HEK293 (cell line): ENCODE data around the gene MRPL41.

ENCODE experiments used
- CTCF ChIA-PET: fragments of 350-600 bp; formaldehyde crosslinking; extraction: SDS; loops from one replicate; lab custom pipeline; 2021; ENCODE audit warnings: antibody characterized with exemption; lab: Yijun Ruan, JAX
- POLR2A ChIA-PET: fragments of 300-600 bp; formaldehyde crosslinking; extraction: SDS; loops from one replicate; lab custom pipeline; 2020; ENCODE audit warnings: antibody characterized with exemption, inconsistent platforms; lab: Yijun Ruan, JAX
- H3K27ac ChIP-seq: fragments of 200-500 bp; sonication (Bioruptor generic); 2 replicates; pipeline ENCODE4 v1.5.1; 2014; ENCODE audit warnings: low read depth, low read length, control low read depth, inconsistent platforms; ENCODE audit errors: extremely low read depth
- H3K36me3 ChIP-seq, 2 experiments: fragments of 200-500 bp in 1 of 2; sonication (Bioruptor generic) in 1 of 2; 1 replicate in 1 of 2; 2 replicates in 1 of 2; pipeline ENCODE4 v1.5.1; 2014 to 2017; ENCODE audit warnings: inconsistent platforms in 2 of 2, low read length in 2 of 2; ENCODE audit not compliant: control insufficient read depth in 2 of 2, insufficient read depth in 1 of 2
- H3K4me1 ChIP-seq: fragments of 200-500 bp; sonication (Bioruptor generic); 2 replicates; pipeline ENCODE4 v1.5.1; 2014; ENCODE audit warnings: mild to moderate bottlenecking, low read length, inconsistent platforms; ENCODE audit not compliant: control insufficient read depth, insufficient read depth
- H3K4me3 ChIP-seq: 2 replicates; pipeline ENCODE4 v1.5.1; 2011; ENCODE audit warnings: low read depth, mild to moderate bottlenecking, control low read depth, low read length, moderate library complexity
- H3K9me3 ChIP-seq: fragments of 200-500 bp; sonication (Bioruptor generic); 2 replicates; pipeline ENCODE4 v1.5.1; 2014; ENCODE audit warnings: low read depth, low read length, inconsistent platforms; ENCODE audit not compliant: control insufficient read depth, insufficient read depth
- INSM2 ChIP-seq: fragments of 450-650 bp; formaldehyde crosslinking; IDR thresholded peaks from 2 replicates; pipeline ENCODE4 v1.5.1; 2016; ENCODE audit warnings: missing biosample characterization, missing genetic modification characterization
- KLF16 ChIP-seq: fragments of 450-650 bp; formaldehyde crosslinking; IDR thresholded peaks from 2 replicates; pipeline ENCODE4 v1.5.1; 2017; ENCODE audit warnings: missing biosample characterization, missing genetic modification characterization
- KLF8 ChIP-seq: fragments of 450-650 bp; formaldehyde crosslinking; IDR thresholded peaks from 2 replicates; pipeline ENCODE4 v1.5.1; 2016; ENCODE audit warnings: missing biosample characterization, missing genetic modification characterization
- KLF9 ChIP-seq: fragments of 450-650 bp; formaldehyde crosslinking; IDR thresholded peaks from 2 replicates; pipeline ENCODE4 v1.5.1; 2016; ENCODE audit warnings: missing biosample characterization, missing genetic modification characterization, low read depth
- OSR2 ChIP-seq: fragments of 450-650 bp; formaldehyde crosslinking; IDR thresholded peaks from 2 replicates; pipeline ENCODE4 v1.5.1; 2016; ENCODE audit warnings: missing biosample characterization, missing genetic modification characterization
- PRDM6 ChIP-seq: fragments of 450-650 bp; formaldehyde crosslinking; IDR thresholded peaks from 2 replicates; pipeline ENCODE4 v1.5.1; 2017; ENCODE audit warnings: missing biosample characterization, missing genetic modification characterization
- REPIN1 ChIP-seq: fragments of 450-650 bp; formaldehyde crosslinking; IDR thresholded peaks from 2 replicates; pipeline ENCODE4 v1.5.1; 2017; ENCODE audit warnings: missing biosample characterization, missing genetic modification characterization, low read depth
- ZNF121 ChIP-seq: fragments of 450-650 bp; formaldehyde crosslinking; IDR thresholded peaks from 2 replicates; pipeline ENCODE4 v1.5.1; 2016; ENCODE audit warnings: missing biosample characterization, missing genetic modification characterization
- ZNF175 ChIP-seq: fragments of 450-650 bp; formaldehyde crosslinking; IDR thresholded peaks from 2 replicates; pipeline ENCODE4 v1.5.1; 2016; ENCODE audit warnings: missing biosample characterization, missing genetic modification characterization
- ZNF2 ChIP-seq: fragments of 450-650 bp; formaldehyde crosslinking; IDR thresholded peaks from 2 replicates; pipeline ENCODE4 v1.5.1; 2016; ENCODE audit warnings: missing biosample characterization, missing genetic modification characterization
- ZNF211 ChIP-seq: fragments of 450-650 bp; formaldehyde crosslinking; IDR thresholded peaks from 2 replicates; pipeline ENCODE4 v1.5.1; 2016; ENCODE audit warnings: low read depth, missing biosample characterization, missing genetic modification characterization
- ZNF311 ChIP-seq: fragments of 450-650 bp; formaldehyde crosslinking; IDR thresholded peaks from 2 replicates; pipeline ENCODE4 v1.5.1; 2017; ENCODE audit warnings: missing biosample characterization, missing genetic modification characterization, borderline replicate concordance
- ZNF610 ChIP-seq: fragments of 450-650 bp; formaldehyde crosslinking; IDR thresholded peaks from 2 replicates; pipeline ENCODE4 v1.5.1; 2016; ENCODE audit warnings: missing biosample characterization, missing genetic modification characterization, borderline replicate concordance
- ZNF626 ChIP-seq: fragments of 450-650 bp; sonication (Bioruptor Pico); formaldehyde crosslinking; IDR thresholded peaks from 2 replicates; pipeline ENCODE4 v1.5.1; 2018; ENCODE audit warnings: missing biosample characterization, missing genetic modification characterization, inconsistent platforms
- ZNF677 ChIP-seq: fragments of 450-650 bp; IDR thresholded peaks from 2 replicates; pipeline ENCODE4 v1.5.0; 2018; ENCODE audit warnings: missing biosample characterization, mild to moderate bottlenecking, missing genetic modification characterization, moderate library complexity
- ZNF707 ChIP-seq: fragments of 450-650 bp; formaldehyde crosslinking; IDR thresholded peaks from 2 replicates; pipeline ENCODE4 v1.5.1; 2016; ENCODE audit warnings: missing biosample characterization, missing genetic modification characterization
- ZNF768 ChIP-seq: fragments of 450-650 bp; formaldehyde crosslinking; IDR thresholded peaks from 2 replicates; pipeline ENCODE4 v1.5.1; 2018; ENCODE audit warnings: missing biosample characterization, mild to moderate bottlenecking, missing genetic modification characterization
- ZNF777 ChIP-seq: fragments of 450-650 bp; formaldehyde crosslinking; IDR thresholded peaks from 2 replicates; pipeline ENCODE4 v1.5.1; 2017; ENCODE audit warnings: missing biosample characterization, missing genetic modification characterization, borderline replicate concordance
- ZSCAN23 ChIP-seq: fragments of 450-650 bp; formaldehyde crosslinking; IDR thresholded peaks from 2 replicates; pipeline ENCODE4 v1.5.1; 2016; ENCODE audit warnings: missing biosample characterization, missing genetic modification characterization
- ZXDB ChIP-seq: fragments of 450-650 bp; formaldehyde crosslinking; IDR thresholded peaks from 2 replicates; pipeline ENCODE4 v1.5.1; 2016; ENCODE audit warnings: missing biosample characterization, missing genetic modification characterization
- TF ChIP-seq, protein P1 (sequence below): fragments of 450-650 bp; formaldehyde crosslinking; IDR thresholded peaks from 2 replicates; pipeline ENCODE4 v1.5.1; 2016; ENCODE audit warnings: missing biosample characterization, missing genetic modification characterization
- TF ChIP-seq, protein P2 (sequence below): fragments of 450-650 bp; formaldehyde crosslinking; IDR thresholded peaks from 2 replicates; pipeline ENCODE4 v1.5.1; 2017; ENCODE audit warnings: missing biosample characterization, missing genetic modification characterization
- TF ChIP-seq, protein P3 (sequence below): fragments of 450-650 bp; formaldehyde crosslinking; IDR thresholded peaks from 2 replicates; pipeline ENCODE4 v1.5.1; 2016; ENCODE audit warnings: missing biosample characterization, missing genetic modification characterization

Gene MRPL41

GRCh38 chr9:137505421-137506140 is 46.1 kb upstream of the MRPL41 start:
- H3K4me1 ChIP-seq, result no peaks in the 10 kb centered on the region
- no peaks in the 10 kb centered on the region for H3K36me3 ChIP-seq
- H3K4me3 ChIP-seq, result no peak overlapping the region
- H3K27ac ChIP-seq, result no peak overlapping the region
- ChIA-PET POLR2A (interaction anchor here (1.3 to 1.5 kb wide), 2 partner anchors 29 to 83 kb away, joined by 4 read pairs; partner anchors contain the start of genes EXD3 and NOXA1), CTCF (interaction anchor here (0.7 to 2.0 kb wide), 4 partner anchors 29 to 218 kb away, joined by 3 to 8 read pairs (median 5); no protein-coding TSS in a partner anchor)
- H3K9me3 ChIP-seq, result no peaks in the 10 kb centered on the region
- TF ChIP-seq ZNF121 (tag by site-specific recombination) (no peak), ZNF610 (tag by site-specific recombination) (no peak), ZNF677 (tag by site-specific recombination) (no peak), REPIN1 (tag by site-specific recombination) (no peak)
- TF ChIP-seq, protein P1, sequence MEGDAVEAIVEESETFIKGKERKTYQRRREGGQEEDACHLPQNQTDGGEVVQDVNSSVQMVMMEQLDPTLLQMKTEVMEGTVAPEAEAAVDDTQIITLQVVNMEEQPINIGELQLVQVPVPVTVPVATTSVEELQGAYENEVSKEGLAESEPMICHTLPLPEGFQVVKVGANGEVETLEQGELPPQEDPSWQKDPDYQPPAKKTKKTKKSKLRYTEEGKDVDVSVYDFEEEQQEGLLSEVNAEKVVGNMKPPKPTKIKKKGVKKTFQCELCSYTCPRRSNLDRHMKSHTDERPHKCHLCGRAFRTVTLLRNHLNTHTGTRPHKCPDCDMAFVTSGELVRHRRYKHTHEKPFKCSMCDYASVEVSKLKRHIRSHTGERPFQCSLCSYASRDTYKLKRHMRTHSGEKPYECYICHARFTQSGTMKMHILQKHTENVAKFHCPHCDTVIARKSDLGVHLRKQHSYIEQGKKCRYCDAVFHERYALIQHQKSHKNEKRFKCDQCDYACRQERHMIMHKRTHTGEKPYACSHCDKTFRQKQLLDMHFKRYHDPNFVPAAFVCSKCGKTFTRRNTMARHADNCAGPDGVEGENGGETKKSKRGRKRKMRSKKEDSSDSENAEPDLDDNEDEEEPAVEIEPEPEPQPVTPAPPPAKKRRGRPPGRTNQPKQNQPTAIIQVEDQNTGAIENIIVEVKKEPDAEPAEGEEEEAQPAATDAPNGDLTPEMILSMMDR (tag by site-specific recombination), result no peak

- Histone ChIP-seq H3K4me1 (no peaks in the 10 kb centered on the region), H3K27ac (no peak overlapping the region), H3K9me3 (no peaks in the 10 kb centered on the region), H3K4me3 (no peak overlapping the region), H3K36me3 (no peaks in the 10 kb centered on the region)
- POLR2A ChIA-PET, result interaction anchor here (1.3 to 1.5 kb wide), 2 partner anchors 29 to 83 kb away, joined by 4 read pairs; partner anchors contain the start of genes EXD3 and NOXA1
- no peak for TF ChIP-seq KLF16 (tag by site-specific recombination)
- no peak for TF ChIP-seq ZXDB (tag by site-specific recombination)
- TF ChIP-seq ZNF211 (tag by site-specific recombination), result no peak
- no peak for TF ChIP-seq ZNF768
- TF ChIP-seq KLF8, result no peak
- TF ChIP-seq OSR2 (tag by site-specific recombination), result no peak
- CTCF ChIA-PET, result interaction anchor here (2.0 kb wide), 1 partner anchor 219 kb away, joined by 8 read pairs; no protein-coding TSS in a partner anchor
These were observed 45.4 kb upstream of the MRPL41 start for GRCh38 chr9:137506274-137506673.

DNA sequence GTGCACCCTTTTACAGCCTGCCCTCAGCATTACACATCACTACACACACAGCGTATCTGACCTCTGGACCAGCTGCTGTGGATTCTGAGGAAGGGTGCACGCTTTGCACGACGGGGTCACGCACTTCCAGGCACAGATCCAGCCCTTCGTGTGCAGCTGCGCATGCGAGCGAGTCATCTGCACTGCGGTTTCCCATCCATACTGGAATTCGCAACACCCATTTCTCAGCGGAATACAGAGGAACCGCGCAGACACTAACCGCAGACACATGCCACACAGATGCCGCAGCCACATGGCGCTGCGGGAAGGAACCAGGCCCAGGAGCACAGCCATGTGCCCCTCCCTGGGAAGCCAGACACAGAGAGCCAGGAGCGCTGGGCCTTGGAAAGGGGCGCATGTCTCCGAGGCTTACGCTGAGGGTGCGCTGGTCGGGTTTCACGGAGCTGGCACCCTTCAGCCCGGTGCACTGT is 44.9 kb upstream of the MRPL41 start:
- POLR2A ChIA-PET, result interaction anchor here (1.3 to 1.5 kb wide), 2 partner anchors 28 to 84 kb away, joined by 4 read pairs; partner anchors contain the start of genes EXD3 and NOXA1
- CTCF ChIA-PET, result no interaction called here
- Histone ChIP-seq H3K4me3 (no peak overlapping the region), H3K4me1 (no peaks in the 10 kb centered on the region), H3K27ac (no peak overlapping the region), H3K9me3 (no peaks in the 10 kb centered on the region), H3K36me3 (no peaks in the 10 kb centered on the region)
- TF ChIP-seq INSM2 (no peak), ZNF626 (no peak), ZNF175 (no peak), ZNF777 (tag by site-specific recombination) (no peak), PRDM6 (no peak), ZNF610 (tag by site-specific recombination) (no peak), ZNF2 (no peak), ZNF311 (tag by site-specific recombination) (no peak), ZSCAN23 (tag by site-specific recombination) (no peak), KLF9 (tag by site-specific recombination) (no peak), ZNF707 (tag by site-specific recombination) (no peak)
- TF ChIP-seq, protein P2, sequence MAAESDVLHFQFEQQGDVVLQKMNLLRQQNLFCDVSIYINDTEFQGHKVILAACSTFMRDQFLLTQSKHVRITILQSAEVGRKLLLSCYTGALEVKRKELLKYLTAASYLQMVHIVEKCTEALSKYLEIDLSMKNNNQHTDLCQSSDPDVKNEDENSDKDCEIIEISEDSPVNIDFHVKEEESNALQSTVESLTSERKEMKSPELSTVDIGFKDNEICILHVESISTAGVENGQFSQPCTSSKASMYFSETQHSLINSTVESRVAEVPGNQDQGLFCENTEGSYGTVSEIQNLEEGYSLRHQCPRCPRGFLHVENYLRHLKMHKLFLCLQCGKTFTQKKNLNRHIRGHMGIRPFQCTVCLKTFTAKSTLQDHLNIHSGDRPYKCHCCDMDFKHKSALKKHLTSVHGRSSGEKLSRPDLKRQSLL (tag by site-specific recombination), result no peak
- TF ChIP-seq, protein P3, sequence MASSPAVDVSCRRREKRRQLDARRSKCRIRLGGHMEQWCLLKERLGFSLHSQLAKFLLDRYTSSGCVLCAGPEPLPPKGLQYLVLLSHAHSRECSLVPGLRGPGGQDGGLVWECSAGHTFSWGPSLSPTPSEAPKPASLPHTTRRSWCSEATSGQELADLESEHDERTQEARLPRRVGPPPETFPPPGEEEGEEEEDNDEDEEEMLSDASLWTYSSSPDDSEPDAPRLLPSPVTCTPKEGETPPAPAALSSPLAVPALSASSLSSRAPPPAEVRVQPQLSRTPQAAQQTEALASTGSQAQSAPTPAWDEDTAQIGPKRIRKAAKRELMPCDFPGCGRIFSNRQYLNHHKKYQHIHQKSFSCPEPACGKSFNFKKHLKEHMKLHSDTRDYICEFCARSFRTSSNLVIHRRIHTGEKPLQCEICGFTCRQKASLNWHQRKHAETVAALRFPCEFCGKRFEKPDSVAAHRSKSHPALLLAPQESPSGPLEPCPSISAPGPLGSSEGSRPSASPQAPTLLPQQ, result no peak
